Fibroblast of the conjunctiva (primary cell): ENCODE data around the gene CCNB1IP1.
"Not testable (repeated sequence)": the region's sequence is repeated elsewhere in the genome, so short reads cannot be mapped to it uniquely, and the experiment has no call there.

Source experiments
- DNase-seq: peaks from one replicate; pipeline ENCODE4 v3.0.0-alpha.2; 2010; ENCODE audit warnings: low read depth

The CCNB1IP1 gene

GRCh38 chr14:20332431-20332787 is 670 bp downstream of the CCNB1IP1 start:
- DNase-seq, result no peak

- DNase-seq, result no peak
Measured at GRCh38 chr14:20331053-20331613, 1.9 kb downstream of the CCNB1IP1 start.

GRCh38 chr14:20329355-20329754 is 3.7 kb downstream of the CCNB1IP1 start:
- no peak for DNase-seq

- DNase-seq, result no peak
Measured at GRCh38 chr14:20328705-20329104, 4.4 kb downstream of the CCNB1IP1 start.

- DNase-seq, result peak; percentile 63
Measured at GRCh38 chr14:20327005-20327869, 5.8 kb downstream of the CCNB1IP1 start.

- no peak for DNase-seq
Measured at GRCh38 chr14:20317720-20318119, 15.4 kb downstream of the CCNB1IP1 start.

GRCh38 chr14:20314026-20314425 is 19.1 kb downstream of the CCNB1IP1 start:
- DNase-seq, result no peak

GRCh38 chr14:20306079-20306423 is 27.0 kb downstream of the CCNB1IP1 start:
- no peak for DNase-seq

GRCh38 chr14:20305265-20306078 is 27.6 kb downstream of the CCNB1IP1 start, which contains the start of gene TTC5:
TSS of gene TTC5 (minus strand) at chr14:20305951. CDS start at chr14:20305937, 14 bp downstream.
- DNase-seq, result peak; percentile 72

- DNase-seq, result no peak
Measured at GRCh38 chr14:20302042-20302755, 30.9 kb downstream of the CCNB1IP1 start.

- DNase-seq, result no peak
Measured at GRCh38 chr14:20295067-20295466, 38.0 kb downstream of the CCNB1IP1 start.

- DNase-seq, result no peak
Measured at GRCh38 chr14:20294636-20295035, 38.4 kb downstream of the CCNB1IP1 start.

GRCh38 chr14:20281998-20282397 is 51.1 kb downstream of the CCNB1IP1 start:
- DNase-seq, result not testable (repeated sequence)

- not testable (repeated sequence) for DNase-seq
Measured at GRCh38 chr14:20280265-20280664, 52.8 kb downstream of the CCNB1IP1 start.

- DNase-seq, result no peak
Measured at GRCh38 chr14:20278414-20278813, 54.7 kb downstream of the CCNB1IP1 start.

- no peak for DNase-seq
Measured at GRCh38 chr14:20277409-20277808, 55.7 kb downstream of the CCNB1IP1 start.

GRCh38 chr14:20274062-20274461 is 59.0 kb downstream of the CCNB1IP1 start:
- no peak for DNase-seq

GRCh38 chr14:20264361-20264760 is 68.7 kb downstream of the CCNB1IP1 start:
- not testable (repeated sequence) for DNase-seq

GRCh38 chr14:20262642-20263128 is 70.4 kb downstream of the CCNB1IP1 start:
- DNase-seq, result peak; percentile 43
